ENCODE data around the gene MYOCOS. TPM values are rescaled to one million over a fixed set of nuclear protein-coding genes. Genes with fewer than 3 reads are reported as not detected.

The MYOCOS gene
- total and polyA plus RNA-seq, 7 donors: not detected

DNA sequence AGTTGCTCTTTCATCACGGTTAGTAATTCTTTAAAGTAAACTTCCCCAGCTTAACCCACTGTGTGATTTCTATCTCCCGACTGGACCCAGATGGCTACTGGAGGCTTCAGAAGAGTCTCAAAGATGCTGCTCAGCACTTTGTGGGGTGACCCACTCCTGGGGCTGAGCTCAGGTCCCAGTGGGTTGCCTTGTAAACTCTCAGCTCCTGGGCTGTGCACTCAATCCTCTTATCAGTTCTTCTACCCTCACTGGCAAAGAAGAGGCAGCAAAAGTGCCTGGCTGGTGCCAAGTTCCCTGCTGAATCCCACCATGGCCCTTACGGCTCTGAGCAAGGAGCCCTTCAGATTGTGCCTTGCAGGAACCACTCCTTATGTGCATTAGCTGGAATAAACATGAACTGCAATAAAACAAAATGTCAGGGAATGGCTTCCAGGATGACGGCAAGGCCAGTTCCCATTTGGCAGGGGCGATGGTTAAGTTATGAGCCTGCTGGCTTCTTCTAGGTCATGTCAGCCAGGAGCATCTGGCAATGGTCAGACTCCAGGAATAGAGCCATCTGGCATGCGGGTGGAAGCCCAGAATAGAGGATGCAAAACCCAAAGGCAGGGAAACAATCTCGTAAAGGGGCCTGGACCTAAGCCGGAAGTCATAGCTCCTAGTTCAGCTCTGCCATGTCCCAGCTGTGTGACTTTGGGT is 23.7 kb downstream of the MYOCOS start:
- DNase-seq: peak; percentile 97
- Histone ChIP-seq H3K4me3 (no peak overlapping the region), H3K4me1 (peaks cover 0 to 21% (median 20%) of the 10 kb centered on the region in 4 donors), H3K27me3 (no peaks in the 10 kb centered on the region), H3K27ac (peak overlapping the region; percentile 72 to 83 (median 80)), H3K36me3 (no peaks in the 10 kb centered on the region), H3K9me3 (no peaks in the 10 kb centered on the region)
- intact Hi-C loops (cut with DNase I): loop anchor here (1.0 to 10.0 kb wide), 6 partner anchors 21 to 199 kb away; partner anchors contain the start of genes DNM3, METTL13, PRRC2C and VAMP4
- WGBS, 2 donors: 63 to 67% methylated on average over 8 of the region's 8 CpGs
- TF ChIP-seq POLR2A (IDR thresholded peaks at IDR 0.05): no peak
- TF ChIP-seq EP300 (IDR thresholded peaks at IDR 0.05): peak; percentile 52 to 91 (median 82)
- TF ChIP-seq POLR2AphosphoS5 (IDR thresholded peaks at IDR 0.05): peak; percentile 91 to 95 (median 94)

DNA sequence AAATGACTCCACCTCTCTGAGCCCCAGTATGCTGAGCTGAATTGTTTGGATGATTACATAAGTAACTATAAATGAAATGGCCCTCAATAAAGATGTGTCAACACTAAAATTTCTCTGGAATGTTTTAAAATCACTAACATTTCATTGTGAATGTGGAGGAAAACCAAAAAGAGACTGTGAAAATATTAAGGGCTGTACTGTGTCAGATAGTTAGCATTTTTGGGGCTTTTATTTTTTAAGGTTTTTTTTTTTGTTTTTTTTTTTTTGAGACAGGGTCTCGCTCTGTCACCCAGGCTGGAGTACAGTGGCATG is 24.2 kb downstream of the MYOCOS start:
- peaks cover 0 to 21% (median 20%) of the 10 kb centered on the region in 4 donors for H3K4me1 ChIP-seq
- H3K36me3 ChIP-seq: no peaks in the 10 kb centered on the region
- intact Hi-C loops (cut with DNase I): loop anchor here (2.0 to 10.0 kb wide), 3 partner anchors 21 to 199 kb away; partner anchors contain the start of genes DNM3 and PRRC2C
- peak overlapping the region; percentile 72 to 83 (median 80) for H3K27ac ChIP-seq
- DNase-seq: no peak
- no peaks in the 10 kb centered on the region for H3K9me3 ChIP-seq
- WGBS, 2 donors: 79 to 87% methylated on average over 1 of the region's 1 CpG
- H3K4me3 ChIP-seq: no peak overlapping the region
- H3K27me3 ChIP-seq: no peaks in the 10 kb centered on the region
- TF ChIP-seq EP300 (IDR thresholded peaks at IDR 0.05): no peak
- no peak for TF ChIP-seq POLR2AphosphoS5 (IDR thresholded peaks at IDR 0.05)
- TF ChIP-seq, protein P1, sequence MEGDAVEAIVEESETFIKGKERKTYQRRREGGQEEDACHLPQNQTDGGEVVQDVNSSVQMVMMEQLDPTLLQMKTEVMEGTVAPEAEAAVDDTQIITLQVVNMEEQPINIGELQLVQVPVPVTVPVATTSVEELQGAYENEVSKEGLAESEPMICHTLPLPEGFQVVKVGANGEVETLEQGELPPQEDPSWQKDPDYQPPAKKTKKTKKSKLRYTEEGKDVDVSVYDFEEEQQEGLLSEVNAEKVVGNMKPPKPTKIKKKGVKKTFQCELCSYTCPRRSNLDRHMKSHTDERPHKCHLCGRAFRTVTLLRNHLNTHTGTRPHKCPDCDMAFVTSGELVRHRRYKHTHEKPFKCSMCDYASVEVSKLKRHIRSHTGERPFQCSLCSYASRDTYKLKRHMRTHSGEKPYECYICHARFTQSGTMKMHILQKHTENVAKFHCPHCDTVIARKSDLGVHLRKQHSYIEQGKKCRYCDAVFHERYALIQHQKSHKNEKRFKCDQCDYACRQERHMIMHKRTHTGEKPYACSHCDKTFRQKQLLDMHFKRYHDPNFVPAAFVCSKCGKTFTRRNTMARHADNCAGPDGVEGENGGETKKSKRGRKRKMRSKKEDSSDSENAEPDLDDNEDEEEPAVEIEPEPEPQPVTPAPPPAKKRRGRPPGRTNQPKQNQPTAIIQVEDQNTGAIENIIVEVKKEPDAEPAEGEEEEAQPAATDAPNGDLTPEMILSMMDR (IDR thresholded peaks at IDR 0.05): no peak
- no peak for TF ChIP-seq POLR2A (IDR thresholded peaks at IDR 0.05)

- intact Hi-C loops (cut with DNase I): no loop called here
- Histone ChIP-seq H3K27me3 (no peaks in the 10 kb centered on the region), H3K36me3 (no peaks in the 10 kb centered on the region), H3K27ac (peak within 1 kb of the TSS; percentile 70 to 88 (median 76)), H3K4me3 (no peak within 1 kb of the TSS), H3K9me3 (no peaks in the 10 kb centered on the region), H3K4me1 (peaks cover 0 to 41% (median 40%) of the 10 kb centered on the region in 4 donors)
- TF ChIP-seq, protein P1 (IDR thresholded peaks at IDR 0.05): no peak
- TF ChIP-seq POLR2A (IDR thresholded peaks at IDR 0.05) (no peak), EP300 (IDR thresholded peaks at IDR 0.05) (no peak), POLR2AphosphoS5 (IDR thresholded peaks at IDR 0.05) (no peak)
- WGBS, 2 donors: 73 to 78% methylated on average over 8 of the region's 8 CpGs
- DNase-seq: peak; percentile 56
Observed at GRCh38 chr1:171652234-171652822, 30.3 kb downstream of the MYOCOS start, which contains the start of gene MYOC. MYOC (minus strand) TSS chr1:171652688; CDS start chr1:171652611, 77 bp downstream.

- TF ChIP-seq POLR2A (IDR thresholded peaks at IDR 0.05) (no peak), POLR2AphosphoS5 (IDR thresholded peaks at IDR 0.05) (no peak), EP300 (IDR thresholded peaks at IDR 0.05) (no peak)
- TF ChIP-seq, protein P1 (IDR thresholded peaks at IDR 0.05): no peak
- Histone ChIP-seq H3K36me3 (no peaks in the 10 kb centered on the region), H3K4me1 (peaks cover 0 to 41% (median 40%) of the 10 kb centered on the region in 4 donors), H3K9me3 (no peaks in the 10 kb centered on the region), H3K27ac (peak overlapping the region; percentile 70 to 88 (median 76)), H3K4me3 (no peak overlapping the region), H3K27me3 (no peaks in the 10 kb centered on the region)
- intact Hi-C loops (cut with DNase I): no loop called here
- DNase-seq: no peak
- WGBS, 2 donors: 33 to 56% methylated on average over 1 of the region's 1 CpG
Observed at GRCh38 chr1:171653796-171654195, 31.8 kb downstream of the MYOCOS start.

Measured in sigmoid colon (tissue), 7 donors.